Endothelial cell of umbilical vein (primary cell): ENCODE data around the gene SPRED3. TPM values are rescaled to one million over a fixed set of nuclear protein-coding genes. Genes with fewer than 3 reads are reported as not detected.
A peak's percentile ranks its signal among the peaks of the same experiment; 100 is the strongest.

Experiments
- BruUV-seq: library from RNA; stranded (reverse); fragments of 400-500 nt; replicated peaks from 2 replicates; lab custom pipeline; 2021; lab: Mats Ljungman, UMichigan
- CTCF ChIA-PET: fragments of 300-600, 350-600 bp; sonication (Branson Sonifier 250); formaldehyde crosslinking; loops from one replicate; lab custom pipeline; 2021; ENCODE audit warnings: antibody characterized with exemption, inconsistent platforms; lab: Charles Lee
- POLR2A ChIA-PET: fragments of 300-600, 350-600 bp; sonication (Branson Sonifier 250); formaldehyde crosslinking; loops from one replicate; lab custom pipeline; 2021; ENCODE audit warnings: antibody characterized with exemption, inconsistent platforms; lab: Charles Lee
- DNase-seq: peaks from one replicate; pipeline ENCODE4 v3.0.0-alpha.2; 2011; ENCODE audit warnings: low read depth, low spot score
- FAIRE-seq: peaks from 2 replicates; lab custom pipeline; 2011; peaks lifted over from hg19 to GRCh38; lab: Jason Lieb, UNC
- H2AFZ ChIP-seq: 2 replicates; pipeline ENCODE4 v1.6.0; 2012; ENCODE audit warnings: low read depth, low read length, control low read depth, inconsistent platforms
- H3K27ac ChIP-seq: 2 replicates; pipeline ENCODE4 v1.5.1; 2011; ENCODE audit warnings: low read depth, mild to moderate bottlenecking, control low read depth, low read length, moderate library complexity; ENCODE audit not compliant: insufficient read depth
- H3K27me3 ChIP-seq, 2 experiments: 2 replicates each; pipeline versions ENCODE4 v1.6.0 to v1.6.1; 2011; ENCODE audit warnings: low read length in 2 of 2, mixed read lengths in 1 of 2; ENCODE audit not compliant: control insufficient read depth in 2 of 2, insufficient read depth in 2 of 2
- H3K36me3 ChIP-seq, 2 experiments: 2 replicates in 1 of 2; 3 replicates in 1 of 2; pipeline ENCODE4 v1.5.1; 2011; ENCODE audit warnings: low read length in 2 of 2, mild to moderate bottlenecking in 1 of 2, moderate library complexity in 1 of 2; ENCODE audit not compliant: control insufficient read depth in 2 of 2, insufficient read depth in 2 of 2; ENCODE audit errors: extremely low read depth in 1 of 2
- H3K4me1 ChIP-seq: 3 replicates; pipeline ENCODE4 v1.5.1; 2011; ENCODE audit warnings: mild to moderate bottlenecking, low read length; ENCODE audit not compliant: control insufficient read depth, insufficient read depth; ENCODE audit errors: extremely low read depth
- H3K4me2 ChIP-seq: 2 replicates; pipeline ENCODE4 v1.6.1; 2011; ENCODE audit warnings: low read length, control low read depth, mixed read lengths; ENCODE audit not compliant: insufficient read depth
- H3K4me3 ChIP-seq, 3 experiments: fragments of 200-600 bp in 1 of 3; sonication (generic), shearing (Covaris generic) in 1 of 3; replicated peaks in 1 of 3; 2 replicates each; pipeline ENCODE4 v1.5.1; 2011 to 2016; ENCODE audit warnings: control low read depth in 3 of 3, low read length in 3 of 3, mild to moderate bottlenecking in 2 of 3, inconsistent platforms in 1 of 3, low read depth in 1 of 3, moderate library complexity in 1 of 3; ENCODE audit not compliant: insufficient read depth in 1 of 3
- H3K79me2 ChIP-seq: 2 replicates; pipeline ENCODE4 v1.6.0; 2012; ENCODE audit warnings: low read length, inconsistent platforms; ENCODE audit not compliant: control insufficient read depth, insufficient read depth
- H3K9ac ChIP-seq: replicated peaks from 2 replicates; pipeline ENCODE3; 2011; ENCODE audit warnings: low read length, control low read depth; ENCODE audit not compliant: insufficient read depth; ENCODE audit errors: extremely low read depth
- H3K9me1 ChIP-seq: replicated peaks from 3 replicates; pipeline ENCODE4 v1.6.0; 2011; ENCODE audit warnings: mild to moderate bottlenecking, low read length; ENCODE audit not compliant: control insufficient read depth, insufficient read depth; ENCODE audit errors: extremely low read depth
- H3K9me3 ChIP-seq: replicated peaks from 2 replicates; pipeline ENCODE4 v1.5.1; 2012; ENCODE audit warnings: low read length, inconsistent platforms; ENCODE audit not compliant: control insufficient read depth, insufficient read depth
- H4K20me1 ChIP-seq: replicated peaks from 2 replicates; pipeline ENCODE3; 2011; ENCODE audit warnings: mild to moderate bottlenecking, low read length; ENCODE audit not compliant: control insufficient read depth, insufficient read depth; ENCODE audit errors: extremely low read depth
- CTCF ChIP-seq, 2 donors: IDR thresholded peaks; 1 replicate in 1 of 2; 2 replicates in 1 of 2; pipeline ENCODE4 v1.5.1; 2011; ENCODE audit warnings: low read length in 2 of 2, mild to moderate bottlenecking in 2 of 2, moderate library complexity in 2 of 2, control low read depth in 1 of 2, inconsistent platforms in 1 of 2, low read depth in 1 of 2; ENCODE audit not compliant: insufficient read depth in 1 of 2; ENCODE audit errors: extremely low read depth in 1 of 2
- EZH2 ChIP-seq: IDR thresholded peaks from 2 replicates; pipeline ENCODE4 v1.6.1; 2012; ENCODE audit warnings: borderline replicate concordance, low read depth, mild to moderate bottlenecking, moderate library complexity, low read length, inconsistent platforms; ENCODE audit not compliant: severe bottlenecking
- FOS ChIP-seq: IDR thresholded peaks from 2 replicates; pipeline ENCODE4 v1.6.1; 2011; ENCODE audit warnings: mild to moderate bottlenecking, low read length, moderate library complexity, borderline replicate concordance; ENCODE audit not compliant: insufficient read depth
- MAX ChIP-seq: IDR thresholded peaks from 2 replicates; pipeline ENCODE4 v1.6.1; 2011; ENCODE audit not compliant: insufficient read depth, insufficient read length
- MYC ChIP-seq: IDR thresholded peaks from one replicate; pipeline ENCODE4 v1.6.1; 2011; ENCODE audit warnings: mild to moderate bottlenecking, low read depth, low read length
- POLR2A ChIP-seq: IDR thresholded peaks from 2 replicates; pipeline ENCODE4 v1.6.1; 2012; ENCODE audit warnings: low read depth, mild to moderate bottlenecking, control low read depth, low read length
- POLR2AphosphoS5 ChIP-seq: IDR thresholded peaks from 2 replicates; pipeline ENCODE4 v1.6.1; 2012; ENCODE audit warnings: low read depth, mild to moderate bottlenecking, control low read depth, low read length, moderate library complexity; ENCODE audit not compliant: insufficient read depth
- dilution Hi-C: fragments of 300-500 bp; cut with MboI; formaldehyde crosslinking; loops from one replicate; pipeline ENCODE4 v1.15.0; 2019; ENCODE audit warnings: low sequenced_read_pairs; ENCODE audit not compliant: extremely low pct_ligation_motif_present
- intact Hi-C: fragments of 100-400 bp; cut with micrococcal nuclease; formaldehyde crosslinking; loops from one replicate; pipeline ENCODE4 v1.10.0; 2022
- polyA plus RNA-seq, 4 experiments: library from polyadenylated mRNA; depleted of rRNA in 3 of 4; stranded (reverse) in 3 of 4; unstranded in 1 of 4; fragments of >200 nt; gene quantifications; 2 replicates each; pipeline versions ENCODE4 v1.2.1 to v1.2.3, GENCODE V29; 2011 to 2012; ENCODE audit warnings: missing spikeins in 1 of 4
- total RNA-seq: library from RNA; stranded (reverse); gene quantifications from 2 replicates; pipeline ENCODE4 v1.2.3, GENCODE V29; 2021

The SPRED3 gene
- total and polyA plus RNA-seq, 2 donors (not counting 3 experiments of a cell fraction or from before 2014, with no cell fraction given) = 5.7 to 15.7 TPM

- ChIA-PET POLR2A (interaction anchor here (1.7 kb wide), 1 partner anchor 13 kb away, joined by 7 read pairs; the partner anchor contains the start of gene PSMD8), CTCF (interaction anchor here (0.6 to 1.9 kb wide), 3 partner anchors 13 to 540 kb away, joined by 3 to 9 read pairs (median 5); partner anchors contain the start of genes FAM98C and PSMD8)
- Histone ChIP-seq H3K4me1 (peaks cover 3% of the 10 kb centered on the region), H2AFZ (peak overlapping the region; percentile 88), H4K20me1 (no peaks in the 10 kb centered on the region), H3K4me3 (peak overlapping the region in 1 of 3 experiments; percentile 23), H3K9me3 (no peaks in the 10 kb centered on the region), H3K9ac (no peak overlapping the region), H3K79me2 (no peaks in the 10 kb centered on the region), H3K4me2 (peak overlapping the region; percentile 68), H3K27ac (no peak overlapping the region), H3K9me1 (no peaks in the 10 kb centered on the region), H3K27me3 (peaks cover 13 to 14% of the 10 kb centered on the region in 2 experiments), H3K36me3 (no peaks in the 10 kb centered on the region)
- BruUV-seq = no TSS peak
- intact Hi-C loops (no loop called here), dilution Hi-C loops (no loop called here)
- FAIRE-seq = no peak
- TF ChIP-seq EZH2 (peak; percentile 38), MAX (no peak)
- no peak for DNase-seq
These were observed 27.5 kb upstream of the SPRED3 start for GRCh38 chr19:38360839-38361631.

GRCh38 chr19:38361633-38362075 is 26.8 kb upstream of the SPRED3 start:
- peak overlapping the region; percentile 72 for H3K4me2 ChIP-seq
- H3K79me2 ChIP-seq = no peaks in the 10 kb centered on the region
- H3K4me1 ChIP-seq = peaks cover 3% of the 10 kb centered on the region
- no peaks in the 10 kb centered on the region for H3K36me3 ChIP-seq
- ChIA-PET POLR2A (interaction anchor here (1.7 kb wide), 1 partner anchor 13 kb away, joined by 7 read pairs; the partner anchor contains the start of gene PSMD8), CTCF (interaction anchor here (0.6 to 1.9 kb wide), 5 partner anchors 9 to 539 kb away, joined by 3 to 9 read pairs (median 3); partner anchors contain the start of genes FAM98C and PSMD8)
- peak overlapping the region; percentile 96 for H2AFZ ChIP-seq
- no TSS peak for BruUV-seq
- TF ChIP-seq FOS (no peak), MYC (no peak), POLR2AphosphoS5 (no peak), MAX (no peak), POLR2A (no peak), CTCF (IDR thresholded peaks at IDR 0.05; ENCODE audit: extremely low read depth in 1 of 2, insufficient read depth in 1 of 2, low read depth in 1 of 2, low read length in 2 of 2) (peak in 1 of 2 donors; percentile 10)
- H3K27ac ChIP-seq = no peak overlapping the region
- H3K27me3 ChIP-seq = peaks cover 13 to 14% of the 10 kb centered on the region in 2 experiments
- dilution Hi-C loops = no loop called here
- DNase-seq (peak; percentile 65), FAIRE-seq (no peak)
- intact Hi-C loops = loop anchor here (1.0 to 2.0 kb wide), 3 partner anchors 13 to 27 kb away; partner anchors contain the start of genes GGN, PSMD8 and SPRED3
- no peaks in the 10 kb centered on the region for H3K9me1 ChIP-seq
- no peak overlapping the region for H3K9ac ChIP-seq
- H3K9me3 ChIP-seq = no peaks in the 10 kb centered on the region
- H4K20me1 ChIP-seq = no peaks in the 10 kb centered on the region
- peak overlapping the region; percentile 42 to 49 (median 45) for H3K4me3 ChIP-seq
